OCI-LY7 (cell line): Measurements from ENCODE around the gene HIVEP2. TPM values are rescaled to one million over a fixed set of nuclear protein-coding genes. Genes with fewer than 3 reads are reported as not detected.

Source experiments
- BruUV-seq: library from RNA; stranded (reverse); fragments of 400-500 nt; replicated peaks from 2 replicates; lab custom pipeline; 2021; lab: Mats Ljungman, UMichigan
- CTCF ChIA-PET: fragments of 300-600 bp; sonication (Branson Sonifier 250); formaldehyde crosslinking; loops from one replicate; lab custom pipeline; 2022; ENCODE audit warnings: antibody characterized with exemption; ENCODE audit not compliant: unreplicated experiment; lab: Charles Lee
- POLR2A ChIA-PET: fragments of 300-600 bp; sonication (Branson Sonifier 250); formaldehyde crosslinking; loops from one replicate; lab custom pipeline; 2022; ENCODE audit warnings: antibody characterized with exemption; lab: Charles Lee
- DNase-seq: peaks from one replicate; pipeline ENCODE4 v3.0.0-alpha.2; 2015; ENCODE audit warnings: low spot score
- H2AFZ ChIP-seq: fragments of 200-600 bp; sonication (generic), shearing (Covaris generic); 2 replicates; pipeline ENCODE4 v1.6.1; 2014; ENCODE audit warnings: mild to moderate bottlenecking, antibody characterized with exemption, low read length, moderate library complexity
- H3K27ac ChIP-seq: fragments of 200-600 bp; sonication (generic); 2 replicates; pipeline ENCODE4 v1.5.1; 2014; ENCODE audit warnings: mixed run types, low read depth, mild to moderate bottlenecking, moderate library complexity, low read length, inconsistent platforms; ENCODE audit not compliant: poor library complexity, severe bottlenecking
- H3K36me3 ChIP-seq: fragments of 200-600 bp; sonication (generic); 2 replicates; pipeline ENCODE4 v1.6.1; 2014; ENCODE audit warnings: mild to moderate bottlenecking, antibody characterized with exemption, low read length, moderate library complexity, mixed read lengths; ENCODE audit not compliant: insufficient read depth
- H3K4me1 ChIP-seq: fragments of 200-600 bp; sonication (generic); 2 replicates; pipeline ENCODE4 v1.5.1; 2014; ENCODE audit warnings: mild to moderate bottlenecking, low read length; ENCODE audit not compliant: insufficient read depth, poor library complexity, severe bottlenecking
- H3K4me2 ChIP-seq: fragments of 200-600 bp; sonication (generic); 2 replicates; pipeline ENCODE4 v1.6.1; 2014; ENCODE audit warnings: mild to moderate bottlenecking, low read length
- H3K4me3 ChIP-seq: fragments of 200-600 bp; sonication (generic); 2 replicates; pipeline ENCODE4 v1.5.1; 2014; ENCODE audit warnings: mild to moderate bottlenecking, low read depth, low read length; ENCODE audit not compliant: poor library complexity, severe bottlenecking
- H3K79me2 ChIP-seq: fragments of 200-600 bp; sonication (generic); 2 replicates; pipeline ENCODE4 v1.6.1; 2016; ENCODE audit warnings: low read depth, mild to moderate bottlenecking, low read length, moderate library complexity, mixed read lengths; ENCODE audit not compliant: insufficient read depth
- H3K9me2 ChIP-seq: fragments of 200-600 bp; sonication (generic); 2 replicates; pipeline ENCODE4 v1.6.1; 2016; ENCODE audit warnings: mild to moderate bottlenecking, low read length, mixed read lengths; ENCODE audit not compliant: insufficient read depth
- H3K9me3 ChIP-seq: fragments of 200-600 bp; sonication (generic); 2 replicates; pipeline ENCODE4 v1.6.1; 2014; ENCODE audit warnings: mild to moderate bottlenecking, mixed run types, low read length, mixed read lengths
- H4K20me1 ChIP-seq: fragments of 200-600 bp; sonication (generic); 2 replicates; pipeline ENCODE4 v1.6.1; 2014; ENCODE audit warnings: mild to moderate bottlenecking, antibody characterized with exemption, low read length, moderate library complexity, mixed read lengths; ENCODE audit not compliant: insufficient read depth
- CTCF ChIP-seq: fragments of 200-600 bp; sonication (generic); conservative IDR thresholded peaks from 2 replicates; pipeline ENCODE4 v1.5.1; 2014; ENCODE audit warnings: mild to moderate bottlenecking, antibody characterized with exemption, low read length, moderate library complexity, mixed read lengths
- EZH2phosphoT487 ChIP-seq: fragments of 200-600 bp; sonication (generic); IDR thresholded peaks from 2 replicates; pipeline ENCODE4 v1.6.1; 2018; ENCODE audit warnings: low read depth, borderline replicate concordance, mild to moderate bottlenecking, mixed run types, antibody characterized with exemption, low read length, moderate library complexity, mixed read lengths
- intact Hi-C: fragments of 100-400 bp; cut with micrococcal nuclease; formaldehyde crosslinking; loops from one replicate; pipeline ENCODE4 v1.10.0; 2022; ENCODE audit not compliant: unreplicated experiment
- total RNA-seq, 2 experiments: library from RNA; depleted of rRNA in 1 of 2; stranded (reverse); fragments of >200 nt in 1 of 2; shearing (Covaris generic) in 1 of 2; gene quantifications; 2 replicates each; pipeline ENCODE4 v1.2.3, GENCODE V29; 2014 to 2022

The HIVEP2 gene
- total RNA-seq, 2 experiments from 2014 or later = 18.8 to 24.6 TPM

GRCh38 chr6:142854589-142855488 is 90.1 kb downstream of the HIVEP2 start:
- Histone ChIP-seq H3K4me3 (no peak overlapping the region), H3K36me3 (peaks cover 7% of the 10 kb centered on the region), H3K79me2 (peaks cover 64% of the 10 kb centered on the region; the same call in 1 of the 2 replicates), H3K4me1 (peaks cover 94% of the 10 kb centered on the region), H3K4me2 (peak overlapping the region; percentile 91), H3K9me3 (no peaks in the 10 kb centered on the region), H4K20me1 (no peaks in the 10 kb centered on the region), H3K9me2 (no peaks in the 10 kb centered on the region), H2AFZ (no peak overlapping the region), H3K27ac (peak overlapping the region; percentile 94)
- no TSS peak for BruUV-seq
- TF ChIP-seq CTCF (no peak), EZH2phosphoT487 (no peak)
- CTCF ChIA-PET = interaction anchor here (0.7 to 0.9 kb wide), 2 partner anchors 9 to 55 kb away, joined by 3 read pairs; no protein-coding TSS in a partner anchor
- DNase-seq = no peak
- POLR2A ChIA-PET = interaction anchor here (0.9 to 2.2 kb wide), 5 partner anchors 12 to 84 kb away, joined by 3 to 8 read pairs (median 8); no protein-coding TSS in a partner anchor
- intact Hi-C loops = no loop called here

GRCh38 chr6:142853244-142854180 is 91.5 kb downstream of the HIVEP2 start:
- DNase-seq = peak; percentile 74
- CTCF ChIA-PET = interaction anchor here (1.0 kb wide), 2 partner anchors 11 to 30 kb away, joined by 3 to 4 read pairs; no protein-coding TSS in a partner anchor

More at GRCh38 chr6:142853244-142854180, 91.5 kb downstream of the HIVEP2 start:
- no peaks in the 10 kb centered on the region for H3K9me3 ChIP-seq
- no peak for TF ChIP-seq EZH2phosphoT487
- no peak for TF ChIP-seq CTCF
- no peaks in the 10 kb centered on the region for H3K9me2 ChIP-seq
- H3K4me1 ChIP-seq = peaks cover 100% of the 10 kb centered on the region
- BruUV-seq = no TSS peak
- H3K79me2 ChIP-seq = peaks cover 68% of the 10 kb centered on the region; the same call in 1 of the 2 replicates
- H3K4me3 ChIP-seq = peak overlapping the region; percentile 49
- peak overlapping the region; percentile 94 for H3K27ac ChIP-seq
- no peaks in the 10 kb centered on the region; the same call in 1 of the 2 replicates for H3K36me3 ChIP-seq
- no peaks in the 10 kb centered on the region for H4K20me1 ChIP-seq
- H2AFZ ChIP-seq = no peak overlapping the region
- intact Hi-C loops = no loop called here
- POLR2A ChIA-PET = interaction anchor here (0.6 to 3.1 kb wide), 13 partner anchors 10 to 1235 kb away, joined by 3 to 20 read pairs (median 4); partner anchors contain the start of gene HIVEP2
- peak overlapping the region; percentile 91 for H3K4me2 ChIP-seq
